Measurements from ENCODE around the gene TEX26.

Gene TEX26

GRCh38 chr13:31008400-31009115 lies 76.1 kb downstream of the TEX26 start:
- peak; percentile 10 for DNase-seq (ENCODE audit: low read depth)
- no peak overlapping the region for H3K4me3 ChIP-seq (ENCODE audit: low read depth, low read length)
- no peak for TF ChIP-seq POLR2A (IDR thresholded peaks at IDR 0.05; ENCODE audit: extremely low read depth, insufficient read length)
- TF ChIP-seq CTCF (IDR thresholded peaks at IDR 0.05; ENCODE audit: low read depth, low read length), result no peak
- no peak for TF ChIP-seq MAX (IDR thresholded peaks at IDR 0.05; ENCODE audit: low read depth, low read length)
- TF ChIP-seq MYC (IDR thresholded peaks at IDR 0.05; ENCODE audit: low read depth, low read length), result no peak

GRCh38 chr13:31009166-31009565 lies 76.7 kb downstream of the TEX26 start:
- no peak overlapping the region for H3K4me3 ChIP-seq (ENCODE audit: low read depth, low read length)
- TF ChIP-seq MYC (IDR thresholded peaks at IDR 0.05; ENCODE audit: low read depth, low read length), result no peak
- TF ChIP-seq POLR2A (IDR thresholded peaks at IDR 0.05; ENCODE audit: extremely low read depth, insufficient read length), result no peak
- TF ChIP-seq CTCF (IDR thresholded peaks at IDR 0.05; ENCODE audit: low read depth, low read length), result no peak
- no peak for TF ChIP-seq MAX (IDR thresholded peaks at IDR 0.05; ENCODE audit: low read depth, low read length)
- DNase-seq (ENCODE audit: low read depth), result no peak

- TF ChIP-seq POLR2A (IDR thresholded peaks at IDR 0.05; ENCODE audit: extremely low read depth, insufficient read length), result no peak
- no peak for DNase-seq (ENCODE audit: low read depth)
- no peak overlapping the region for H3K4me3 ChIP-seq (ENCODE audit: low read depth, low read length)
Observed at GRCh38 chr13:31010296-31010695, 77.8 kb downstream of the TEX26 start.

GRCh38 chr13:31011193-31011860 lies 78.9 kb downstream of the TEX26 start:
- no peak overlapping the region for H3K4me3 ChIP-seq (ENCODE audit: low read depth, low read length)
- TF ChIP-seq CTCF (IDR thresholded peaks at IDR 0.05; ENCODE audit: low read depth, low read length), result no peak
- TF ChIP-seq POLR2A (IDR thresholded peaks at IDR 0.05; ENCODE audit: extremely low read depth, insufficient read length), result no peak
- TF ChIP-seq MYC (IDR thresholded peaks at IDR 0.05; ENCODE audit: low read depth, low read length), result no peak
- TF ChIP-seq MAX (IDR thresholded peaks at IDR 0.05; ENCODE audit: low read depth, low read length), result no peak
- no peak for DNase-seq (ENCODE audit: low read depth)

- H3K4me3 ChIP-seq (ENCODE audit: low read depth, low read length), result no peak overlapping the region
- TF ChIP-seq MAX (IDR thresholded peaks at IDR 0.05; ENCODE audit: low read depth, low read length) (no peak), POLR2A (IDR thresholded peaks at IDR 0.05; ENCODE audit: extremely low read depth, insufficient read length) (no peak), CTCF (IDR thresholded peaks at IDR 0.05; ENCODE audit: low read depth, low read length) (no peak), MYC (IDR thresholded peaks at IDR 0.05; ENCODE audit: low read depth, low read length) (no peak)
- no peak for DNase-seq (ENCODE audit: low read depth)
Observed at GRCh38 chr13:31011901-31012654, 79.6 kb downstream of the TEX26 start.

GRCh38 chr13:31012655-31013024 lies 80.2 kb downstream of the TEX26 start:
- no peak overlapping the region for H3K4me3 ChIP-seq (ENCODE audit: low read depth, low read length)
- no peak for DNase-seq (ENCODE audit: low read depth)
- TF ChIP-seq CTCF (IDR thresholded peaks at IDR 0.05; ENCODE audit: low read depth, low read length) (peak; percentile 12), MYC (IDR thresholded peaks at IDR 0.05; ENCODE audit: low read depth, low read length) (no peak)
